ENCODE measurements around the gene ELOA.
A peak's percentile ranks its signal among the peaks of the same experiment; 100 is the strongest.
"Not testable (repeated sequence)": the region's sequence is repeated elsewhere in the genome, so short reads cannot be mapped to it uniquely, and the experiment has no call there.

Gene ELOA

DNA sequence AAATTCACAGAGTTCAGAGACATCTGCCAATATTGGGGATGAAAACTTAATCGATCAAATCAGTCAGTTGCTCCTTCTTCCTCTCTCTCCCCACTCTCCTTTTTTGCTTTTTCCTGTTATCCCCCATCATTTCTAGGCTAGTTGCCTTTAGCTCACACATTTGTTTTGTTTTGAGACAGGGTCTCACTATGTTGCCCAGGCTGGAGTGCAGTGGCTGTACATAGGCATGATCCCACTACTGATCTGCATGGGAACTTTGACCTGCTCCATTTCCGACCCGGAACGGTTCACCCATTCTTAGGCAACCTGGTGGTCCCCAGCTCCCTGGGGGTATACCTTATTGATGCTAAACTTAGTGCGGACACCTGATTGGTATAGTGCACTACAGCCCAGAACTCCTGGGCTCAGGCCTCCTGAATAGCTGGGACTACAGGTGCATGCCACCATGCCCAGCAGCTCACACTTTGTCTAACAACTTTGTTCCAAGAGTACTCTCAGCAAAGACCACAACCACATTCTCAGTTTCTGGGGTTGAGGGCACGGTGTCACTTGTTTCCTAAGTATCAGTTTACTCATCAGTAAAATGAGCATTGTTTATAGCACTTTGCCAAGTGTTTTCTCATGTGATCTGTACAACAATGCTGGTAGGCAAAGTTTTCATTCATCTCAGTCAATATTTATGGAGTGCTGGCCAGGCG lies 6.7 kb upstream of the ELOA start:
- no peak for DNase-seq (ENCODE audit: low read depth)

DNA sequence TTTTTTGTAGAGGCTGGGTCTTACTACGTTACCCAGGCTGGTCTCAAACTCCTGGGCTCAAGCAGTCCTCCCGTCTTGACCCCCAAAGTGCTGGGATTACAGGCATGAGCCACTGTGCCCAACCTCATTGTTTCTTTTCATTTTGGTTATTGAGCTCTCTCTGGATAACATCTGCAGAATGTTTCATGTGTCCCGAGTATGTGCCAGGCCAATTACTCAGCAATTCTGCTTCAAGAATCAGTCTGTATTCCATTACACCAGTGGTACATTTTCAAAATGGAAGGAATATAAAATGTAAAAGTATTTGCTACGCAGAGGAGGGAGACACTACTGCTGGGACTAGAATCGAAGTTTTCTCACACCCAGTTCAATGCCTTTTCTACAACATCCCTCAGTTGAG lies 1.7 kb upstream of the ELOA start:
- no peak for DNase-seq (ENCODE audit: low read depth)

DNA sequence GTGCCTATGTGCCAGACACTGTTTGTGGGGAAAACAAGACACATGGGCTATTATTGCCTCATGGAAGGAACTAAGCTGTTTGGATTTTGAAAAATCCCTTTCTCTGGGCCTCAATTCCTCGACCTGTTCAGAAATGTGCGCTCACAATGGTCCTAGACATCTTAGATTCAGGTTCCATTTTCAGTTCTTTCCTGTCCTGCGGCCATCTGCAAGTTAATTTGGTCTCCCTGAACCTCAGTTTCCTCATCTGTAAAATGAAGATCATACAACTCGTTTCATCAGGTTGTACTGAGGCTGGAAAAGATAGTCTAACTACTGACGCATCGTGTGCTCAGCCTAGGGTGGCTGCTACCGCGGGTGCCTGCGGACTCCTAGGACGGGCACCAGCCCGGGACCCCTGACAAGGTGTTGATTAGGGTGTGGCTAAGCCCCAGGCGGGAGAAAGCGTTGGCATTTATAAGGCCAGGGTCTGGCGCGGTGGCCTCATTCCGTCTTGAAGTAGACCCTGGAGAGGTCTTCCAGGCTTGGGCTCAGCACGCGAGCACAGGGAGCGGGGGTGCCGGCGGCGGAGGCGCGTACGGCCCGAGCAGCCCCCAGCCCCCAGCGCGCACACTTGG lies 493 bp upstream of the ELOA start:
- no peak for DNase-seq (ENCODE audit: low read depth)

DNA sequence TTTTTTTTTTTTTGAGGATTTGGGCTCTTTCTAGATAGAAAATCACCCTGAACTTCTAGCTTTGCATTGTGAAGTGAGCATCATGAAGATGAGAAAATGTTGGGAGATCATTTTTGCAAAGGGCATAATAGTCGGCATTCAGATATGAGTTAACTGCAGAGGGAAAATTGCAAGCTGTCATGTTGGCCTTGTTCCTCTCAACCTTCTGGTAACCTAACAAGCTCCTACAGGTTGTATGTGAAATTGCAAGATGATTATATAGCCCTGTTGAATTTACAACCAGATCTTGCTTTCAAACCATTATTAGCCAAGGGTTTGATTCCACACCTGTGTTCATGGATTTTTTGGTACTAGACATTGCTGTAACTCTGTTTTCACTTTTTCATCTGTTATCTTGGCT lies 2.2 kb downstream of the ELOA start:
- no peak for DNase-seq (ENCODE audit: low read depth)

DNA sequence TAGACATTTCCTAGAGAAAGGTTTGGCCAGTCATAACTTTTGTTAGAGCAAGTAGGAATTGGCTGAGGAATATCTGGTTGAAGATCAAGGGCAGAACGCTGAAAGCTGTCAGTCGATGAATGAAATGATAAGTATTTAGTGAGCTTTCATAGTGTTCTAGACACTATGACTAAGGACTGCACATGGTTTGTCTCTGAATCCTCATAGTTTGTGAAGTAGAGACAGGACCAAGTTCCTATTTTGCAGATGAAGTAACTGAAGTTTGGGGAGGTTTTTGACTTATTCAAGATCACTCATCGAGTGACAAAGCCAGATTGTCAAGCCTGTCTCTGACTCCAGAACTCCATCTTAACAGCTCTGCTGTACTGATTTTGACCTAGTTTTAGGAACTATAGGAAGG lies 4.7 kb downstream of the ELOA start:
- DNase-seq (ENCODE audit: low read depth): no peak

DNA sequence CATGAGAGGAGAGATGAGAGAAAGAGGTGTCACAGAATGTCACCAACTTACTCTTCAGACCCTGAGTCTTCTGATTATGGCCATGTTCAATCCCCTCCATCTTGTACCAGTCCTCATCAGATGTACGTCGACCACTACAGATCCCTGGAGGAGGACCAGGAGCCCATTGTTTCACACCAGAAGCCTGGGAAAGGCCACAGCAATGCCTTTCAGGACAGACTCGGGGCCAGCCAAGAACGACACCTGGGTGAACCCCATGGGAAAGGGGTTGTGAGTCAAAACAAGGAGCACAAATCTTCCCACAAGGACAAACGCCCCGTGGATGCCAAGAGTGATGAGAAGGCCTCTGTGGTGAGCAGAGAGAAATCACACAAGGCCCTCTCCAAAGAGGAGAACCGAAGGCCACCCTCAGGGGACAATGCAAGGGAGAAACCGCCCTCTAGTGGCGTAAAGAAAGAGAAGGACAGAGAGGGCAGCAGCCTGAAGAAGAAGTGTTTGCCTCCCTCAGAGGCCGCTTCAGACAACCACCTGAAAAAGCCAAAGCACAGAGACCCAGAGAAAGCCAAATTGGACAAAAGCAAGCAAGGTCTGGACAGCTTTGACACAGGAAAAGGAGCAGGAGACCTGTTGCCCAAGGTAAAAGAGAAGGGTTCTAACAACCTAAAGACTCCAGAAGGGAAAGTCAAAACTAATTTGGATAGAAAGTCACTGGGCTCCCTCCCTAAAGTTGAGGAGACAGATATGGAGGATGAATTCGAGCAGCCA lies 8.0 kb downstream of the ELOA start:
- DNase-seq (ENCODE audit: low read depth): no peak

DNA sequence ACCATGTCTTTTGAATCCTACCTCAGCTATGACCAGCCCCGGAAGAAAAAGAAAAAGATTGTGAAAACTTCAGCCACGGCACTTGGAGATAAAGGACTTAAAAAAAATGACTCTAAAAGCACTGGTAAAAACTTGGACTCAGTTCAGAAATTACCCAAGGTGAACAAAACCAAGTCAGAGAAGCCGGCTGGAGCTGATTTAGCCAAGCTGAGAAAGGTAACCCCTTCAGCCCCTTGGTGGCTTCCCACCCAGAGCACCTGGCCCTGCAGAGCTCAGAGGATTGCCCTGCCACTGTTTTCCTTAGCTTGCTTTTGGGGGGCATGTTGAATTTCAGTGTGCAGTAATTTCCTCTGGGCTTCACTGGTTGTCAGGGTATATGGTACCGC lies 8.5 kb downstream of the ELOA start:
- no peak for DNase-seq (ENCODE audit: low read depth)

DNA sequence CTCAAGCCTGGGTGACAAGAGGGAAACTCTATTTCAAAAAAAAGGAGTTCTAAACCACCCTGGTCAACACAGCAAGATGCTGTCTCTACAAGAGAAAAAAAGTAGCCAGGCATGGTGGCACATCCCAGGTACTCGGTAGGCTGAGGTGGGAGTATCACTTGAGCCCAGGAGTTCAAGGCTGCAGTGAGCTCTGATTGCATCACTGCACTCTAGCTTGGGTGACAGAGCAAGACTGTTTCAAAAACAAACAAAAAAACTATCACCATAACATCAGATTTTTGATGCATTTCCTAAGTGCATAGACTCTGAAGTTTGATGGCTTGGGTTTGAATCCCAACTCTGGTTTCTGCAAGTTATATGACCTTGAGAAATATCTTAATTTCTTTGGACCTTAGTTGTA lies 9.6 kb downstream of the ELOA start:
- DNase-seq (ENCODE audit: low read depth): no peak

DNA sequence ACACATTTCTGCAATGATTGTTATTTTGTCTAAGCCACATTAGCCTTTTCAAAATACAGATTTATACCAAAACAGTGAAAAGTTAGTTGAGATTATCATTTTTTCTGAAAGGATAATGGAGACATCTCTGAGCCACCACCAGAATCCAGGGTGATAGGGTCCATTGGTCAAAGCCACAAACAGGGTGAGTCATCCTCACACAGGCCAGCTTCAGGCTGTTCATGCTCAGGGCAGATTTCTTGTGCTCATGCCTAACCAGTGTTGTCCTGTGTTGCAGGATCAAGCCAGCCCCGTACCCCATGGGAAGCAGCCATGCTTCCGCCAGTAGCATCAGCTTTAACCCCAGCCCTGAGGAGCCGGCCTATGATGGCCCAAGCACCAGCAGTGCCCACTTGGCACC lies 13.4 kb downstream of the ELOA start:
- DNase-seq (ENCODE audit: low read depth): no peak

DNA sequence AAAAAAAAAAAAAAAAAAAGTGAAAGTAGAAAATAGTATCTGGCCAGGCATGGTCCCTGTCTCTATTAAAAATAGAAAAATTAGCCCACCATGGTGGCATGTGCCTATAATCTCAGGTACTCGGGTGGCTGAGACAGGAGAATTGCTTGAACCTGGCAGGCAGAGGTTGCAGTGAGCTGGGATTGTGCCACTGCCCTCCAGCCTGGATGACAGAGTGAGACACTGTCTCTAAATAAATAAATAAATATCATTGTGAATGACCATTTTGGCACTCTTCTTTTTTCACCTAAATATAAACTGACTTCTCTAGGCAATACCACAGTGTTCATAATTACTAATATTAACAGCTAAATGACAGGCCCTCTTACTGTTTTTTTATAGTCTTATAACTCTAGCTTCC lies 14.5 kb downstream of the ELOA start:
- DNase-seq (ENCODE audit: low read depth): no peak

DNA sequence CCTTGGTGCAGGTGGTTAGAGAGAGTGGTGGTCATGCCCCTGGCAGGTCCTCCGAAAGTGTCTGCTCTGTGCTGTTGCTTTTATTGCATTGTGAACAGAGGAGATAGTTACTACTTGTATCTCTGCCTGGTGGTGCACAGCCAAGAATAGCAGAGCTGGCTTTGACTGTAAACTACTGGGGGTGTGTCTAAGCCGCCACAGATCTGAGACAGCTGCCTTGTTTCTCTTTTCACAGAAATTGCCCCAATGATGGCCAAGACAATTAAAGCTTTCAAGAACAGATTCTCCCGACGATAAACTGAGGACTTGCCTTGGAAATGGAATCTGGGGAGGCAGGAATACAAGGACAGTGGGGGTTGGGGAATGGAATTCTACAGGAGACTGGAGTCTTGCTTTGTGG lies 16.0 kb downstream of the ELOA start:
- DNase-seq (ENCODE audit: low read depth): no peak

DNA sequence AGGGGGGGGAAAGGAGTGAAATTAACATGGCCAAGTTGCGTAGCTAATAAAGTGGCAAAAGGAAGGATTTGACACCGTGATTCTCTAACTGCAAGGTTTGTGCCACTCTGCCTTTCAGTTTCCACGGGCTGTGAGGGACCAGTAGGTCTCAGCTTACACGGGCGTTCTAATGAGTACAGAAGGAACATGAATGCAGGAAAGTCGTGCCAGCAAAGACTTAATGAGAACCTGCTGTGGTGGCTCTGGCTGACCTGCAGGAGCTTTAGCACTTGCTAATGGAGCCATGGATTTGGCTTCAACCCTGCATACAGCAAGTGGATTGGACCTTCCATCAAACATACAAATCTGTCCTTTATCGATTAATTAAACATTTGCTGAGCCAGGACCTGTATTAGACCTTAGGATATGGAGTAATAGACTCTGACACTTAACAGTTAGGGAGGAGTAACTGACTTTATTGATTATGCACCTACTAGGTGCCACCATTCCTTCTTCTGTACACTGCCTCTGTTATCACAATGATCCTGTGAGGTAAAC lies 19.8 kb downstream of the ELOA start:
- no peak for DNase-seq (ENCODE audit: low read depth)

DNA sequence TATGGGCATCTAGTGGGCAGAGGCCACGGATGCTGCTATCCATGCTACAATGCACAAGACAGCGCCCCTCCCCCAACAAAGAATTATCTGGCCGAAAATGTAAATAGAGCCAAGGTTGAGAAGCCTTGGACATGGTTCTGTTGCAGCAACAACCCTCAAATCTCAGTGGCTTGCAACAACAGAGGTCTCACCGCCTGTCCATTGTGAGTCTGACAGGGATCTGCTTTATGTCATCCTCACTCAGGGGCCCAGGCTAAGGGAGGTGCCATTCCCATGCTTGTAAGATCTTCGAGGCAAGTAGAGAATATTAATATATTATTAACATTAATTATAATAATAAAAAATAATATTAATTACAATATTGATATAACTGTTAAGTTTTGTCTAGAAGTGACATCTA lies 25.5 kb downstream of the ELOA start:
- no peak for DNase-seq (ENCODE audit: low read depth)

DNA sequence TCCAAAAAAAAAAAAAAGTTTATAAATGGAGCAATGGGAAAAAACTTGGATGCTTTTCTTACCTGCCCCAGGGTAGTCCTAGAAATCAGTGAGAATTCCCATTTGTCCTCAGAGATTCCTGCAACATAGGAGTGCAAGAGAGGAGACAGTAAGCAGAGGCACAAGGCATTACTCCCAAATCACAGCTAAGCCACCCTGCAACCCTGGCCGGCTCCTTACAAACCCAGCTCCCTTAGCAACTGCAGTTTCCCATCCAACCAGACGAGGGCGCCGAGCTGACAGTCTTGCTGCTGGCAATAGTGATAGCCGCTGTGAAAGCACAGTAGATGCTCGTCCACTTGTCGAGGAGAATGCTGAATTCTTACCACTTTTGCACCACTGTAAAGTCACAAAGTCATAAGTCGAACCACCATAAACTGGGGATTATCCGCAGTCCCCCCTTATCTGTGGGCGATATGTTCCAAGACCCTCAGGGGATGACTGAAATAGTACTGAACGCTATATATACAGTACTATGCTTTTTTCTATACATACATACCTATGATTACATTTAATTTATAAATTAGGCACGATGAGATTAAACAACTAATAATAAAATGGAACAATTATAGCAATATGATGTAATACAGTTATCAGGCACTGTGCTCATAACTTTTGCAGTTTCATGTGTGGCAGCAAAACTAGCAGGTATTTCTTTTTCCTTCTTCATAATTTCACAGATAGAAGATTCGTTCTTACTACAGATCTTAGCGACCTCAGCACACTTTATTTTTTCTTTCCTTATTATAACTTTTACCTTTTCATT lies 29.0 kb downstream of the ELOA start:
- DNase-seq (ENCODE audit: low read depth): peak; percentile 86

DNA sequence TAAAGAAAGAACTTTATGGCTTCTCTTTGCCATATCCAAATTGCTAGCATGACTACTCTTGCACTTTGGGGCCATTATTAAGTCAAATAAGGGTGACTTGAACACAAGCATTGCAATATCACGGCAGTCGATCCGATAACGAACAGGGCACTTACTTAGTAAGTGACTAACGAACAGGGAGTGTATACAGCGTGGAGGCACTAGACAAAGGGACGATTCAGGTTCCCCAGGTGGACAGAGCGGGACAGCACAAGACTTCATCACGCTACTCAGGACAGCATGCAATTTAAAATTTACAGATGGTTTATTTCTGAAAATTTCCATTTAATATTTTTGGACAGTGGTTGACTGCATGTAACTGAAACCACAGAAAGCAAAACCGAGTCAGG lies 29.6 kb downstream of the ELOA start:
- no peak for DNase-seq (ENCODE audit: low read depth)

DNA sequence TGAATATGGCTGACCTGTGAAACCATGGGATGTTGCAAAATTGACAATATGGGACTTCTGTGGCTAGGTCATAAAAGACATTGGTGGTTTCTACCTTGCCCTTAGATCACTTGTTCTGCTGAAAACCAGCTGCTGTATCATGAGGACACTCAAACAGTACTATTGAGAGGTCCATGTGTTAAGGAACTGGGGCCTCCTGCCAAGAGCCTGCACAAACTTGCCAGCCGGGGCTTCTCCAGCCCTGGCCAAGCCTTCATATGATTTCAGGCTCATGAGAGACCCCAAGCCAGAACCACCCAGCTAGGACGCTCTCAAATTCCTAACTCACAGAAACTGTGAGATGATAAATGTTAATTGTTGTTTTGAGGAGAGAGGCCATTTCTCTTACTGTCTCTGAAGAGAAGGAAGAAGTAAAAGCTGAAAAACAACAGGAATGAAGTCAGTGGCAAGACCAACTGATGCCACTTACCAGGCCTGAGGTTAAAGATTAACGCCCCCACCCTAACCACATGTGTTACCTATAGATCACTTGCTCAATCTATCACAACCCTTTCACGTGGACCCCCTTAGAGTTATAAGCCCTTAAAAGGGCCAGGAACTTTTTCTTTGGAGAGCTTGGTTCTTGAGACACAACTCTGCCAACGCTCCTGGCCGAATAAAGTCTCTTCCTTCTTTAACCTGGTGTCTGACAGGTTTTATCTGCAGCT lies 31.1 kb downstream of the ELOA start:
- DNase-seq (ENCODE audit: low read depth): no peak

DNA sequence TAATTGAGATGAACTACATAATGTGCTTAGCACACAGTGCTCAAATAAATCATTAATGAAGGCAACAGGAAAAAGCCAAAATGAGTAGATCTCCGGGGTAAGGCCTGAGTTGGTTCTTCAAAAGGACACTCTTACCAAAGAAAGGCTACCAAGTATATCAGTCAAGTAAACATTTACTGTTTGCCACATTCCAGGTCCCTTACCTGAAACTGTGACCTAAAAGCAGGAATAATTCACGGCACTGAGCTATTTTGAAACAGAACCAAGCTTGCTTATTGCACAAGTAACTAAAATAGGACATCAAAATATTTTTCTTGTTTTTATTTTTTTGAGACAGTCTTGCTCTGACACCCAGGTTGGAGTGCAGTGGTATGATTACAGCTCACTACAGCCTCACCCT lies 32.9 kb downstream of the ELOA start:
- no peak for DNase-seq (ENCODE audit: low read depth)

DNA sequence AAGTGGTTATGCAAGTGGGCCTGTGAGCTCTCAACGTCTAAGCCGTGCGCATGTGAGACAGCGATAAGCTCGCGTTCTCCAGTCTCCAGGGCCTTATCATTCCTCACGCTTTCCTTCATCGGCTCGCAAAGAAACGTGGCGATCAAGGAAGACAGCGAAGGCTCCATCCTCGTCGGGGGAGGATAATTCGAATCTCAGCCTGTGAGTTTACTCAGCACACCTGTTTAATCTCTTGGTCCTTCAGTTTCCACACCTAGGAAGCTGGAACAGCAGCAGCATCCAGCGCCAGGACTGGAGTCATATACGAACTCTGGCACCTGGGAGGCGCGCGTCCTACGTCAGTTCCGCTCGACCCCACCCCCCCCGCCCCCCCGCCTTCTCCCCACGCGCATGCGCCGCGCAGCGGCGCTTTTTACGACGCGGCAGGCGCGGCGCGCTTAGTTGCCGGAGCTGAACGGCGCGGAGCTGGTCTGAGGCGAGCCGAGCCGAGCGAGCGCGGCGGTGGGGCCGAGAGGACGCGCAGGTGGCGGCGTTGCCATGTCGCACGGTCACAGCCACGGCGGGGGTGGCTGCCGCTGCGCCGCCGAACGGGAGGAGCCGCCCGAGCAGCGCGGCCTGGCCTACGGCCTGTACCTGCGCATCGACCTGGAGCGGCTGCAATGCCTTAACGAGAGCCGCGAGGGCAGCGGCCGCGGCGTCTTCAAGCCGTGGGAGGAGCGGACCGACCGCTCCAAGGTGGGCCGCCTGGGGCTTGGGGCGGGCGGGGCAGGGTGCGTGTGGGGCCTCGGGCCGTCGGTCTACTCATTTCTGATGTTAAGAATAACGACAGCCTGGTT lies 34.9 kb downstream of the ELOA start, which contains the start of gene PITHD1:
PITHD1 (plus strand) TSS at position 440 of the 836 bp plus-strand sequence; CDS start at position 538, 98 bp downstream.
- peak; percentile 49 for DNase-seq (ENCODE audit: low read depth)

DNA sequence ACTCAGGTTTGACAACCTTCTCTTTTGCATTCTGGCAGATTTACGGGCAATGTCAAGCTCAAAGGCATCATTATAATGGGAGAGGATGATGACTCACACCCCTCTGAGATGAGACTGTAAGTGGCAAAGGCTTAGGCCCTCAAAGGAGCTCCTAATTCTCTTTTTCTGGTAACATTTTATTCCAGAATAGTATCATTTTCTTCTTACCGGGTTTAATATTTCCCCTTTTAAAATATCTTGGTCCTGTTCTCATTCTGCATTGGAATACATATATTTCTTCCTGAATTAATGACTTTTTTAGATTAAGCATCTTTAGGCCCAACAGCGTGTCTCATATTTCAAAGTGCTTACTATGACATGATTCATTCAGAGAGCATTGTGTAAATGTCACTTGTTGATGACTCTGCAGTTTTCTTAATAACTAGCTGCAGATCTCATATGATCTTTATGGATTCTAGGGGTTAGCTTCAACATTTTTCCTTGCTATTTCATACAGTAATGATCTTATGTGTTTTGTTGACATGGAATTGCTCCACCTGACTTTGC lies 36.6 kb downstream of the ELOA start:
- DNase-seq (ENCODE audit: low read depth): no peak

DNA sequence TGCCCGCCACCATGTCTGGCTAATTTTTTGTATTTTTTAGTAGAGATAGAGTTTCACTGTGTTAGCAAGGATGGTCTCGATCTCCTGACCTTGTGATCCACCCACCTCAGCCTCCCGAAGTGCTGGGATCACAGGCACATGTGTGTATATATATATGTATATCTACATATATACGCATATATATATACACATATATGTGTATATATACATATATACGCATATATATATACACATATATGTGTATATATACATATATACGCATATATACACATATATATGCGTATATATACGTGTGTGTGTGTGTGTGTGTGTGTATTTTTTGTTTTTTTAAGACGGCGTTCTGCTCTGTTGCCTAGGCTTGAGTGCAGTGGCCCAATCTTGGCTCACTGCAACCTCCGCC lies 39.9 kb downstream of the ELOA start:
- not testable (repeated sequence) for DNase-seq (ENCODE audit: low read depth)

Measured in stimulated activated CD8-positive, alpha-beta memory T cell treated with anti-CD3 and anti-CD28 coated beads, Interleukin-15, amount 100 ng/mL, for 1 hour (primary cell).